K562 (cell line): Measurements from ENCODE around the gene TTC16. TPM values are rescaled to one million over a fixed set of nuclear protein-coding genes. Genes with fewer than 3 reads are reported as not detected.

ENCODE experiments used
- BCL6 ChIP-seq: fragments of 250-450 bp; sonication (Bioruptor Pico); IDR thresholded peaks from 2 replicates; pipeline ENCODE4 v1.4.0; 2020
- BRF1 ChIP-seq: IDR thresholded peaks from 3 replicates; pipeline ENCODE4 v1.6.1; 2011; ENCODE audit warnings: borderline replicate concordance, mild to moderate bottlenecking; ENCODE audit not compliant: insufficient read length; ENCODE audit errors: extremely low read depth
- CBX8 ChIP-seq: fragments of 200-600 bp; sonication (generic); IDR thresholded peaks from 2 replicates; pipeline ENCODE4 v1.6.1; 2012; ENCODE audit warnings: borderline replicate concordance, mixed run types, low read depth, mild to moderate bottlenecking, moderate library complexity, mixed read lengths, low read length, control low read depth, inconsistent platforms; ENCODE audit not compliant: poor library complexity, severe bottlenecking; ENCODE audit errors: extremely low read depth
- CCNT2 ChIP-seq: IDR thresholded peaks from 2 replicates; pipeline ENCODE4 v1.6.1; 2011; ENCODE audit warnings: borderline replicate concordance, low read depth, mild to moderate bottlenecking, moderate library complexity, mixed read lengths, low read length; ENCODE audit not compliant: insufficient read length; ENCODE audit errors: extremely low read depth
- CHD4 ChIP-seq: fragments of 200-600 bp; sonication (generic); IDR thresholded peaks from 3 replicates; pipeline ENCODE4 v1.6.1; 2012; ENCODE audit warnings: low read depth, mild to moderate bottlenecking, mixed read lengths, low read length, inconsistent platforms; ENCODE audit not compliant: insufficient read depth, insufficient replicate concordance, poor library complexity, severe bottlenecking
- EWSR1 ChIP-seq: fragments of 450-650 bp; IDR thresholded peaks from 2 replicates; pipeline ENCODE4 v1.6.1; 2018; ENCODE audit warnings: borderline replicate concordance, mild to moderate bottlenecking, low read depth, moderate library complexity; ENCODE audit not compliant: partially characterized antibody
- KDM1A ChIP-seq, 2 experiments: fragments of 450-650 bp; IDR thresholded peaks; 2 replicates each; pipeline ENCODE4 v1.6.1; 2016; ENCODE audit warnings: mild to moderate bottlenecking in 2 of 2
- KLF16 ChIP-seq: IDR thresholded peaks from 2 replicates; pipeline ENCODE4 v1.6.1; 2016; ENCODE audit warnings: antibody characterized with exemption
- LCOR ChIP-seq: sonication (generic); formaldehyde crosslinking; IDR thresholded peaks from 2 replicates; pipeline ENCODE4 v1.8.0; 2022; ENCODE audit warnings: mild to moderate bottlenecking, missing genetic modification reagents
- MAFK ChIP-seq: IDR thresholded peaks from 2 replicates; pipeline ENCODE4 v1.6.1; 2011; ENCODE audit warnings: low read length, improper control_type of control experiment
- MBD2 ChIP-seq: sonication (generic); IDR thresholded peaks from 2 replicates; pipeline ENCODE4 v1.6.1; 2016; ENCODE audit warnings: low read depth, borderline replicate concordance
- NCOR1 ChIP-seq: fragments of 450-650 bp; IDR thresholded peaks from 2 replicates; pipeline ENCODE4 v1.6.1; 2016; ENCODE audit warnings: mild to moderate bottlenecking, moderate library complexity
- PTRF ChIP-seq: fragments of 450-650 bp; IDR thresholded peaks from 2 replicates; pipeline ENCODE4 v1.6.1; 2016; ENCODE audit warnings: mild to moderate bottlenecking, missing genetic modification characterization, missing compliant biosample characterization
- SREBF2 ChIP-seq: sonication (generic); formaldehyde crosslinking; IDR thresholded peaks from 2 replicates; pipeline ENCODE4 v1.4.0; 2020; ENCODE audit warnings: mild to moderate bottlenecking, missing genetic modification reagents
- STAG1 ChIP-seq: sonication (generic); formaldehyde crosslinking; IDR thresholded peaks from 2 replicates; pipeline ENCODE4 v1.5.0; 2020; ENCODE audit warnings: missing genetic modification reagents, borderline replicate concordance
- ZBED1 ChIP-seq: IDR thresholded peaks from 2 replicates; pipeline ENCODE4 v1.6.1; 2014
- ZKSCAN3 ChIP-seq: fragments of 250-450 bp; sonication (Bioruptor Pico); IDR thresholded peaks from 2 replicates; pipeline ENCODE4 v1.4.0; 2020
- ZNF583 ChIP-seq: fragments of 250-450 bp; sonication (Bioruptor Pico); IDR thresholded peaks from 2 replicates; pipeline ENCODE4 v1.4.0; 2020
- ZNF707 ChIP-seq: fragments of 250-450 bp; sonication (Bioruptor Pico); conservative IDR thresholded peaks from 2 replicates; pipeline ENCODE4 v1.8.0; 2022; ENCODE audit warnings: inconsistent platforms, mild to moderate bottlenecking, moderate library complexity
- ZNF766 ChIP-seq: fragments of 200-800 bp; sonication (Bioruptor generic); conservative IDR thresholded peaks from 2 replicates; pipeline ENCODE4 v1.6.1; 2016; ENCODE audit warnings: missing genetic modification characterization, missing compliant biosample characterization
- polyA plus RNA-seq, 8 experiments: library from polyadenylated mRNA; depleted of rRNA in 4 of 8; stranded (reverse) in 5 of 8; unstranded in 3 of 8; fragments of >200 nt; fragmentation: Nextera tagmentation in 2 of 8; fragmentation: Illumina TruSeq in 1 of 8; extraction: Ambion mirVana in 2 of 8; extraction: Trizol in 1 of 8; gene quantifications; 2 replicates each; pipeline versions ENCODE4 v1.2.1 to v1.2.3, GENCODE V29; 2011 to 2014; ENCODE audit warnings: inconsistent platforms in 1 of 8, missing spikeins in 1 of 8
- total RNA-seq, 7 experiments: library from RNA; depleted of rRNA in 6 of 7; stranded (reverse); fragments of >200 nt in 6 of 7; fragmentation: Illumina TruSeq in 2 of 7; extraction: Trizol in 2 of 7; gene quantifications; 2 replicates each; pipeline versions ENCODE4 v1.2.1 to v1.2.3, GENCODE V29; 2011 to 2021; ENCODE audit warnings: low replicate concordance in 1 of 7
- TF ChIP-seq, protein P1 (sequence below): fragments of 450-650 bp; conservative IDR thresholded peaks from 2 replicates; pipeline ENCODE4 v1.6.1; 2016; ENCODE audit warnings: missing genetic modification characterization, low read depth, mild to moderate bottlenecking, control low read depth, missing compliant biosample characterization
- TF ChIP-seq, protein P2 (sequence below): sonication (generic); formaldehyde crosslinking; IDR thresholded peaks from 2 replicates; pipeline ENCODE4 v1.8.0; 2023; ENCODE audit warnings: mild to moderate bottlenecking, missing genetic modification reagents
- TF ChIP-seq, protein P3 (sequence below): IDR thresholded peaks from 2 replicates; pipeline ENCODE4 v1.6.1; 2011; ENCODE audit not compliant: insufficient read length; ENCODE audit errors: extremely low read depth

Gene TTC16
- total and polyA plus RNA-seq, 9 of the 15 experiments (the other 6 are each of a cell fraction or from before 2014, with no cell fraction given): 0.11 TPM; not detected in 8

DNA sequence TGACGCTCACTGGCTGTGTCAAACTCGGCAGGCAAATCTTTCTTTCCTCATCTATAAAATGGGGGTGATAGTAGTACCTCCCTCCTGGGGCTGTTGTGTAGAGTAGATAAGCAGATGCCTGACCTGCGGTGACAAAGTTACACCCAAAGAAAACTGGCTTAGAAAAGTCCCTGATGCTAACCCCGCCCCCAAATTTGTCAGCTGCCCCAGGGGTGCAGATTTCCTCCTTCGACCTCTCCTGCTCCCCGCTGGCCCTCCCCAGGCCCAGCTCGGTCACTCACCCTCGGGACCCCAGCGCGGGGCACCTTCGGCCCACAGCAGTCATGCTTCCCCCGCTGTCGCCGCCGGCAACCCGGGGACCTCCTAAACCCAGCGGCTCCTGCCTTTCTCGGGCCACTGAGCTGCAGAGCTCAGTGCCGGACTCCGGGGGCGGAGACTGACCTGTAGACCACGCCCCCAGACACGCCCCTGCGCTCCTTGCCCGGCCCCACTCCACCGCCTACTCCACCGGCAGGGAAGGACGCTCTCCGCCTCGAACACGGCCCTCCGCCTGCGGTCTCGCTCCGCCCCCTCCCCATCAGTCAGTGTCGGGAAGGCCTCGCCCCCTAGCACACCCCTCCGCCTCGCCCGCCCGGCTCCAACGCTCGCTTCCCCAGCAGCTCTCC, 55.2 kb downstream of the TTC16 start (continued):
- TF ChIP-seq, protein P1, sequence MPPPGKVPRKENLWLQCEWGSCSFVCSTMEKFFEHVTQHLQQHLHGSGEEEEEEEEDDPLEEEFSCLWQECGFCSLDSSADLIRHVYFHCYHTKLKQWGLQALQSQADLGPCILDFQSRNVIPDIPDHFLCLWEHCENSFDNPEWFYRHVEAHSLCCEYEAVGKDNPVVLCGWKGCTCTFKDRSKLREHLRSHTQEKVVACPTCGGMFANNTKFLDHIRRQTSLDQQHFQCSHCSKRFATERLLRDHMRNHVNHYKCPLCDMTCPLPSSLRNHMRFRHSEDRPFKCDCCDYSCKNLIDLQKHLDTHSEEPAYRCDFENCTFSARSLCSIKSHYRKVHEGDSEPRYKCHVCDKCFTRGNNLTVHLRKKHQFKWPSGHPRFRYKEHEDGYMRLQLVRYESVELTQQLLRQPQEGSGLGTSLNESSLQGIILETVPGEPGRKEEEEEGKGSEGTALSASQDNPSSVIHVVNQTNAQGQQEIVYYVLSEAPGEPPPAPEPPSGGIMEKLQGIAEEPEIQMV (tag): no peak
- no peak for TF ChIP-seq CHD4
- no peak for TF ChIP-seq BRF1
- TF ChIP-seq CBX8: no peak
- TF ChIP-seq MBD2: no peak
- TF ChIP-seq STAG1 (CRISPR knock-in tag): no peak
- peak; percentile 82 for TF ChIP-seq CCNT2
- peak; percentile 64; the same call in 1 of the 2 replicates for TF ChIP-seq ZBED1
- TF ChIP-seq ZKSCAN3 (CRISPR knock-in tag): no peak
- TF ChIP-seq KLF16: no peak
- TF ChIP-seq EWSR1: no peak
- TF ChIP-seq, protein P2, sequence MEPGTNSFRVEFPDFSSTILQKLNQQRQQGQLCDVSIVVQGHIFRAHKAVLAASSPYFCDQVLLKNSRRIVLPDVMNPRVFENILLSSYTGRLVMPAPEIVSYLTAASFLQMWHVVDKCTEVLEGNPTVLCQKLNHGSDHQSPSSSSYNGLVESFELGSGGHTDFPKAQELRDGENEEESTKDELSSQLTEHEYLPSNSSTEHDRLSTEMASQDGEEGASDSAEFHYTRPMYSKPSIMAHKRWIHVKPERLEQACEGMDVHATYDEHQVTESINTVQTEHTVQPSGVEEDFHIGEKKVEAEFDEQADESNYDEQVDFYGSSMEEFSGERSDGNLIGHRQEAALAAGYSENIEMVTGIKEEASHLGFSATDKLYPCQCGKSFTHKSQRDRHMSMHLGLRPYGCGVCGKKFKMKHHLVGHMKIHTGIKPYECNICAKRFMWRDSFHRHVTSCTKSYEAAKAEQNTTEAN (CRISPR knock-in tag): no peak
- peak in 1 of 2 experiments; percentile 57 for TF ChIP-seq KDM1A (IDR thresholded peaks at IDR 0.05)
- TF ChIP-seq ZNF707 (CRISPR knock-in tag): no peak
- 0 out of 2 replicates have a peak, but pooled peaks have one; percentile 5 for TF ChIP-seq LCOR
- no peak for TF ChIP-seq MAFK
- TF ChIP-seq ZNF766 (CRISPR knock-in tag): no peak
- TF ChIP-seq PTRF: no peak
- TF ChIP-seq BCL6: no peak
- TF ChIP-seq SREBF2 (CRISPR knock-in tag): no peak
- TF ChIP-seq ZNF583 (CRISPR knock-in tag): no peak
- no peak for TF ChIP-seq NCOR1
- TF ChIP-seq, protein P3, sequence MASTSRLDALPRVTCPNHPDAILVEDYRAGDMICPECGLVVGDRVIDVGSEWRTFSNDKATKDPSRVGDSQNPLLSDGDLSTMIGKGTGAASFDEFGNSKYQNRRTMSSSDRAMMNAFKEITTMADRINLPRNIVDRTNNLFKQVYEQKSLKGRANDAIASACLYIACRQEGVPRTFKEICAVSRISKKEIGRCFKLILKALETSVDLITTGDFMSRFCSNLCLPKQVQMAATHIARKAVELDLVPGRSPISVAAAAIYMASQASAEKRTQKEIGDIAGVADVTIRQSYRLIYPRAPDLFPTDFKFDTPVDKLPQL: no peak
